ENCODE measurements around the gene CPEB3.

- TF ChIP-seq CTCF (IDR thresholded peaks at IDR 0.05) = no peak
- TF ChIP-seq POLR2A (IDR thresholded peaks at IDR 0.05) = no peak
Observed at GRCh38 chr10:92068900-92069299, 222.0 kb downstream of the CPEB3 start.
